A673 (cell line): ENCODE measurements around the gene HGD. TPM values are rescaled to one million over a fixed set of nuclear protein-coding genes. Genes with fewer than 3 reads are reported as not detected.

Experiments used
- BruUV-seq: library from RNA; stranded (reverse); fragments of 400-500 nt; replicated peaks from 2 replicates; lab custom pipeline; 2021; lab: Mats Ljungman, UMichigan
- CTCF ChIA-PET: fragments of 300-600 bp; sonication (Branson Sonifier 250); formaldehyde crosslinking; loops from one replicate; lab custom pipeline; 2022; ENCODE audit warnings: antibody characterized with exemption; lab: Charles Lee
- POLR2A ChIA-PET: fragments of 300-600 bp; sonication (Branson Sonifier 250); formaldehyde crosslinking; loops from one replicate; lab custom pipeline; 2022; ENCODE audit warnings: antibody characterized with exemption; ENCODE audit not compliant: low non-redundant PET; lab: Charles Lee
- DNase-seq: peaks from one replicate; pipeline ENCODE4 v3.0.0-alpha.2; 2015; ENCODE audit warnings: low spot score
- H3K27ac ChIP-seq: fragments of 200-600 bp; sonication (generic); 2 replicates; pipeline ENCODE4 v1.5.1; 2016; ENCODE audit warnings: mixed run types, low read depth, mild to moderate bottlenecking, mixed read lengths, antibody characterized with exemption, low read length; ENCODE audit not compliant: poor library complexity, severe bottlenecking
- H3K27me3 ChIP-seq: fragments of 200-600 bp; sonication (generic); replicated peaks from 2 replicates; pipeline ENCODE4 v1.6.1; 2017; ENCODE audit warnings: mixed run types, low read depth, mild to moderate bottlenecking, mixed read lengths, antibody characterized with exemption, low read length; ENCODE audit not compliant: insufficient read depth, poor library complexity
- H3K36me3 ChIP-seq: fragments of 200-600 bp; sonication (generic); 2 replicates; pipeline ENCODE4 v1.6.1; 2016; ENCODE audit warnings: mixed run types, mild to moderate bottlenecking, mixed read lengths, antibody characterized with exemption, low read length; ENCODE audit not compliant: insufficient read depth, poor library complexity, severe bottlenecking
- H3K4me1 ChIP-seq: fragments of 200-600 bp; sonication (generic); 2 replicates; pipeline ENCODE4 v1.6.1; 2017; ENCODE audit warnings: mixed run types, mild to moderate bottlenecking, mixed read lengths, antibody characterized with exemption, low read length; ENCODE audit not compliant: insufficient read depth, poor library complexity, severe bottlenecking
- H3K4me3 ChIP-seq: fragments of 200-600 bp; sonication (generic); 2 replicates; pipeline ENCODE4 v1.5.1; 2016; ENCODE audit warnings: low read depth, mixed run types, mild to moderate bottlenecking, mixed read lengths, low read length; ENCODE audit not compliant: poor library complexity, severe bottlenecking
- H3K9me3 ChIP-seq: fragments of 200-600 bp; sonication (generic); 2 replicates; pipeline ENCODE4 v1.6.1; 2016; ENCODE audit warnings: mixed run types, low read depth, mild to moderate bottlenecking, mixed read lengths, antibody characterized with exemption, low read length; ENCODE audit not compliant: poor library complexity, severe bottlenecking
- EZH2 ChIP-seq: fragments of 200-600 bp; sonication (generic); IDR thresholded peaks from 2 replicates; pipeline ENCODE4 v1.6.1; 2017; ENCODE audit warnings: borderline replicate concordance, low read depth, mild to moderate bottlenecking, mixed read lengths, antibody characterized with exemption, low read length; ENCODE audit not compliant: poor library complexity, severe bottlenecking
- intact Hi-C: fragments of 100-400 bp; cut with micrococcal nuclease; formaldehyde crosslinking; loops from one replicate; pipeline ENCODE4 v1.10.0; 2022; ENCODE audit not compliant: unreplicated experiment
- total RNA-seq: library from RNA; stranded (reverse); gene quantifications from 2 replicates; pipeline ENCODE4 v1.2.3, GENCODE V29; 2021
- TF ChIP-seq, protein P1 (sequence below): fragments of 300-800, 200-600 bp; sonication (generic); conservative IDR thresholded peaks from 2 replicates; pipeline ENCODE4 v1.5.1; 2017; ENCODE audit warnings: low read depth, mild to moderate bottlenecking, antibody characterized with exemption, low read length, moderate library complexity, mixed read lengths

The HGD gene
- total RNA-seq, 1 experiment from 2014 or later: 0.28 TPM

DNA sequence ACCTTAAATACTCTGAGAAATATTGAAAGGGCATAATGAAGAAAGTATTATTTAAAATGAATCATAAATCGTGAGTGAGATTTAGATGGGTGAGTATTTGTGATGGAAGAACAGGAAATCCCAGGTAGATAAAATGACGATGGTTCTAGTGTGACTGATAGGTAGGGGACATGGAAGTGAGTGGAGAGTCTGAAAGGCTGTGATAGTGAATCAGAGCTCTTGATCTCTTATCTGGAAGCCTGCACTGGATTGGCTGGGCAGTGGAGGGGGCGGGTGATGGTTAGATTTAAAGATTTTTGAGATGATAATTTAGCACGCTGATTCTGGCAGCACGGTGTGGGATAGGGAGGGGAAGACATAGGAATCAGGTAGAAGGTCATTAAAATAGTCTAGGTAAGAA, 20.1 kb downstream of the HGD start:
- no peak overlapping the region for H3K27ac ChIP-seq
- DNase-seq: no peak
- H3K27me3 ChIP-seq: peaks cover 17% of the 10 kb centered on the region
- no peaks in the 10 kb centered on the region for H3K4me1 ChIP-seq
- no peak overlapping the region for H3K4me3 ChIP-seq
- CTCF ChIA-PET: no interaction called here
- no peaks in the 10 kb centered on the region for H3K36me3 ChIP-seq
- BruUV-seq: no TSS peak
- intact Hi-C loops: no loop called here
- no peaks in the 10 kb centered on the region for H3K9me3 ChIP-seq
- TF ChIP-seq, protein P1, sequence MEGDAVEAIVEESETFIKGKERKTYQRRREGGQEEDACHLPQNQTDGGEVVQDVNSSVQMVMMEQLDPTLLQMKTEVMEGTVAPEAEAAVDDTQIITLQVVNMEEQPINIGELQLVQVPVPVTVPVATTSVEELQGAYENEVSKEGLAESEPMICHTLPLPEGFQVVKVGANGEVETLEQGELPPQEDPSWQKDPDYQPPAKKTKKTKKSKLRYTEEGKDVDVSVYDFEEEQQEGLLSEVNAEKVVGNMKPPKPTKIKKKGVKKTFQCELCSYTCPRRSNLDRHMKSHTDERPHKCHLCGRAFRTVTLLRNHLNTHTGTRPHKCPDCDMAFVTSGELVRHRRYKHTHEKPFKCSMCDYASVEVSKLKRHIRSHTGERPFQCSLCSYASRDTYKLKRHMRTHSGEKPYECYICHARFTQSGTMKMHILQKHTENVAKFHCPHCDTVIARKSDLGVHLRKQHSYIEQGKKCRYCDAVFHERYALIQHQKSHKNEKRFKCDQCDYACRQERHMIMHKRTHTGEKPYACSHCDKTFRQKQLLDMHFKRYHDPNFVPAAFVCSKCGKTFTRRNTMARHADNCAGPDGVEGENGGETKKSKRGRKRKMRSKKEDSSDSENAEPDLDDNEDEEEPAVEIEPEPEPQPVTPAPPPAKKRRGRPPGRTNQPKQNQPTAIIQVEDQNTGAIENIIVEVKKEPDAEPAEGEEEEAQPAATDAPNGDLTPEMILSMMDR: no peak
- TF ChIP-seq EZH2: no peak
- POLR2A ChIA-PET: no interaction called here

DNA sequence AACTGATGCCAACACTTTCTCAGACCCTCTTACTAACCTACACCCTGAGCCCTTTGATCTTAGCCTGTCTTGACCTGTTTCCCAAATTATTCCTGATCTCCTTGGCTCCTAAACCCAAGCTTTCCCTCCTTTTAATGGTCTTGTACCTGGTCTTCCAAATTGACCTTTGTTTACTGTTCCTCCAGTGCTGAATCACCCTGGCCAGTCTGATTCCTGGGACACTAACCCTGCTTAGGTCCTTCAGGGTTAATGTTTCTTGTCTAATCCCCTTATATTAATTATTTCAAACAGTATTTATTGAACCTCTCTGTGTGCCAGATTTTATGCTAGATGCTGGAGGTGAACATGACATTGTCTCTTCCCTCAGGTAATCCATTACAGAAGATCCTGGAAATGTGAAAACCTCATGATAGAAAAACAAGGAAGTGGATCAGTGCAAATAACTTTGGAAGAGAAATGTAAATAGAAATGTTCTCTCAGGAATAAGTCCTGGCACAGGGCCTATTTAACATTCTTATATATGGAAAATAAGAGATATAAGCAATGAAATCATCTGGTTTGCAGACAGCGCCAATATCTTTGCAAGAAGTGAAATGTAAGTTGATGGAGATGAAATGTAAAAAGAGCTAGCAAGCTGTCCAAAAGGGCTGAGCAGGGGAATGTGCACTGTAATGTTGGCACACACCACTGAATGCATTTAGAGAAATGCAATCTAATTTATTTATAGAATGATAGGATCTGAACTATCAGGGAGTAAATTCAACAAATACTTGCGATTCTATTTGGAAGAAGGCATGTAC, 20.7 kb downstream of the HGD start:
- TF ChIP-seq EZH2: no peak
- TF ChIP-seq, protein P1: no peak
- Histone ChIP-seq H3K9me3 (no peaks in the 10 kb centered on the region), H3K27me3 (peaks cover 17% of the 10 kb centered on the region), H3K4me1 (no peaks in the 10 kb centered on the region), H3K36me3 (no peaks in the 10 kb centered on the region), H3K4me3 (no peak overlapping the region), H3K27ac (no peak overlapping the region)
- CTCF ChIA-PET: no interaction called here
- DNase-seq: no peak
- BruUV-seq: no TSS peak
- POLR2A ChIA-PET: no interaction called here
- intact Hi-C loops: no loop called here

DNA sequence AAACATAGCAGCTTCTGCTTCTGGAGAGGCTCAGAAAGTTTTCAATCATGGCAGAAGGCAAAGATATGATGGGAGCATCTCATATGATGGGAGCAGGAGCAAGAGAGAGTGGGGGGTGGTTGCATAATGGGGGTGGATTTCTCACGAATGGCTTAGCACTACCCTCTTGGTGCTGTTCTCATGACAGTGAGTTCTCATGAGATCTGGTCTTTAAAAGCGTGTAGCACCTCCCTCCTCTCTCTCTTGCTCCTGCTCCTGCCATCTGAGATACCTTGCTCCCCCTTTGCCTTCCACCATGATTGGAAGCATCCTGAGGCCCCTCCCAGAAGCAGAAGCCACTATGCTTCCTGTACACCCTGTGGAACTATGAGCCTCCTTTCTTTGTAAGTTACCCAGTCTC, 22.2 kb downstream of the HGD start:
- no TSS peak for BruUV-seq
- Histone ChIP-seq H3K27ac (no peak overlapping the region), H3K27me3 (peaks cover 6% of the 10 kb centered on the region), H3K4me3 (no peak overlapping the region), H3K4me1 (no peaks in the 10 kb centered on the region), H3K9me3 (no peaks in the 10 kb centered on the region), H3K36me3 (no peaks in the 10 kb centered on the region)
- ChIA-PET CTCF (no interaction called here), POLR2A (no interaction called here)
- no peak for DNase-seq
- TF ChIP-seq, protein P1: no peak
- TF ChIP-seq EZH2: no peak
- intact Hi-C loops: no loop called here
